Measurements from ENCODE around the gene RAI14. TPM values are rescaled to one million over a fixed set of nuclear protein-coding genes. Genes with fewer than 3 reads are reported as not detected.

Gene RAI14
- total RNA-seq, 1 donor from 2014 or later = 307 TPM

DNA sequence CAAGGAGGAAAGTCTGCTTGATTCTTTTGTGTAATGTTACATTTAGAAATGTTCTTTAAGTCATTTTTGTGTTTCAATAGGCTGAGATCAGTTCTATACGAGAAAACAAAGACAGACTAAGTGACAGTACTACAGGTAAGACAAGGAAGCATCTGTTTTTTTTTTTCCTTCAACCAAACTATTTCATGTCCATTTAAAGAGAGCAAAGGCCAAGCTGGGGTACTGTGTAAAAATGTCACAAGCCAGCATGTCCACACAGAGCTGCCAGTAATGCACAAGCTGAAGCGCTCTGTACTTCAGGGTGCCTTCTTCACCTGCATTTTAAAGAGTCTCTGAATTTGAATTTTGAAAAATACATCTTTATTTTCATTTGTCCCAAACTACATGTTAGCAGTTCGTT is 162.6 kb downstream of the RAI14 start:
- Histone ChIP-seq H3K4me1 (ENCODE audit: insufficient read depth, low read length) (peaks cover 4% of the 10 kb centered on the region), H3K36me3 (ENCODE audit: insufficient read depth, low read length) (peaks cover 58% of the 10 kb centered on the region), H3K79me2 (ENCODE audit: insufficient read depth, low read length) (peaks cover 2% of the 10 kb centered on the region), H3K27ac (ENCODE audit: low read depth, low read length) (no peak overlapping the region), H2AFZ (ENCODE audit: low read depth, low read length) (no peak overlapping the region), H3K9ac (ENCODE audit: low read length) (no peak overlapping the region), H3K4me2 (ENCODE audit: low read length) (no peak overlapping the region), H4K20me1 (ENCODE audit: insufficient read depth, low read length) (peaks cover 13% of the 10 kb centered on the region), H3K27me3 (ENCODE audit: insufficient read depth, low read length) (no peaks in the 10 kb centered on the region), H3K9me3 (ENCODE audit: insufficient read depth, low read depth, low read length) (no peaks in the 10 kb centered on the region), H3K4me3 (ENCODE audit: insufficient read depth, low read depth, low read length) (no peak overlapping the region)
- no peak for TF ChIP-seq EZH2 (IDR thresholded peaks at IDR 0.05; ENCODE audit: insufficient read depth, low read length)
- no peak for TF ChIP-seq CTCF (IDR thresholded peaks at IDR 0.05; ENCODE audit: insufficient read depth, low read depth, low read length)
- Mint-ChIP-seq H3K9me3 (ENCODE audit: unreplicated experiment) (no peaks in the 10 kb centered on the region), H3K27me3 (ENCODE audit: low read depth, unreplicated experiment) (no peaks in the 10 kb centered on the region), H3K36me3 (ENCODE audit: low read depth, unreplicated experiment) (peaks cover 16% of the 10 kb centered on the region), H3K27ac (ENCODE audit: unreplicated experiment) (no peak overlapping the region), H3K4me1 (ENCODE audit: low read depth, unreplicated experiment) (peaks cover 17% of the 10 kb centered on the region), H3K4me3 (ENCODE audit: unreplicated experiment) (no peak overlapping the region)
- FAIRE-seq (no peak), DNase-seq (ENCODE audit: low read depth) (no peak)

DNA sequence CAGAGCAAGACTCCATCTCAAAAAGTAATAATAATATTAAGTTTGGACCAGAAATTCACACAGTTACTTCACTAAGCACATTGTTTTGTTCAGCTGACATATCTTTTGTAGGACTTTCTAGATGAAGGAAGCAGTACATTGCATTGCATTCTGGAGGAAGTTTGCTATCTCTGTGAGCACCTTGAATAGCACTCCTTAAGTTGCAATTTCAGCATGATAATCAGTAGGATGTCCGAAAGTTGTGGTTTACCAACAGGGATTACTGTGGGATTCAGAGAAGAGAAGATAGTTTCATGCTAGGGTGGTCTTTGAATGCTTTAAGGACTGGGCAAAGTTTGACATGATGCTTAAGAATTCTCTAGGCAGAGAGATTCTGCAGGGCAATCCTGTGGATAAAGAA is 164.5 kb downstream of the RAI14 start:
- Histone ChIP-seq H3K4me3 (ENCODE audit: insufficient read depth, low read depth, low read length) (no peak overlapping the region), H3K9me3 (ENCODE audit: insufficient read depth, low read depth, low read length) (no peaks in the 10 kb centered on the region), H3K9ac (ENCODE audit: low read length) (no peak overlapping the region), H3K27ac (ENCODE audit: low read depth, low read length) (no peak overlapping the region), H3K4me2 (ENCODE audit: low read length) (no peak overlapping the region), H4K20me1 (ENCODE audit: insufficient read depth, low read length) (peaks cover 17% of the 10 kb centered on the region), H3K27me3 (ENCODE audit: insufficient read depth, low read length) (no peaks in the 10 kb centered on the region), H2AFZ (ENCODE audit: low read depth, low read length) (no peak overlapping the region), H3K79me2 (ENCODE audit: insufficient read depth, low read length) (peaks cover 4% of the 10 kb centered on the region), H3K36me3 (ENCODE audit: insufficient read depth, low read length) (peaks cover 60% of the 10 kb centered on the region), H3K4me1 (ENCODE audit: insufficient read depth, low read length) (peaks cover 4% of the 10 kb centered on the region)
- no peak for FAIRE-seq
- H3K4me1 Mint-ChIP-seq (ENCODE audit: low read depth, unreplicated experiment) = peaks cover 17% of the 10 kb centered on the region
- no peak overlapping the region for H3K4me3 Mint-ChIP-seq (ENCODE audit: unreplicated experiment)
- no peaks in the 10 kb centered on the region for H3K9me3 Mint-ChIP-seq (ENCODE audit: unreplicated experiment)
- no peaks in the 10 kb centered on the region for H3K27me3 Mint-ChIP-seq (ENCODE audit: low read depth, unreplicated experiment)
- DNase-seq (ENCODE audit: low read depth) = no peak
- H3K27ac Mint-ChIP-seq (ENCODE audit: unreplicated experiment) = peak overlapping the region; percentile 26
- H3K36me3 Mint-ChIP-seq (ENCODE audit: low read depth, unreplicated experiment) = peaks cover 32% of the 10 kb centered on the region
- TF ChIP-seq CTCF (IDR thresholded peaks at IDR 0.05; ENCODE audit: insufficient read depth, low read depth, low read length) (no peak), EZH2 (IDR thresholded peaks at IDR 0.05; ENCODE audit: insufficient read depth, low read length) (no peak)

DNA sequence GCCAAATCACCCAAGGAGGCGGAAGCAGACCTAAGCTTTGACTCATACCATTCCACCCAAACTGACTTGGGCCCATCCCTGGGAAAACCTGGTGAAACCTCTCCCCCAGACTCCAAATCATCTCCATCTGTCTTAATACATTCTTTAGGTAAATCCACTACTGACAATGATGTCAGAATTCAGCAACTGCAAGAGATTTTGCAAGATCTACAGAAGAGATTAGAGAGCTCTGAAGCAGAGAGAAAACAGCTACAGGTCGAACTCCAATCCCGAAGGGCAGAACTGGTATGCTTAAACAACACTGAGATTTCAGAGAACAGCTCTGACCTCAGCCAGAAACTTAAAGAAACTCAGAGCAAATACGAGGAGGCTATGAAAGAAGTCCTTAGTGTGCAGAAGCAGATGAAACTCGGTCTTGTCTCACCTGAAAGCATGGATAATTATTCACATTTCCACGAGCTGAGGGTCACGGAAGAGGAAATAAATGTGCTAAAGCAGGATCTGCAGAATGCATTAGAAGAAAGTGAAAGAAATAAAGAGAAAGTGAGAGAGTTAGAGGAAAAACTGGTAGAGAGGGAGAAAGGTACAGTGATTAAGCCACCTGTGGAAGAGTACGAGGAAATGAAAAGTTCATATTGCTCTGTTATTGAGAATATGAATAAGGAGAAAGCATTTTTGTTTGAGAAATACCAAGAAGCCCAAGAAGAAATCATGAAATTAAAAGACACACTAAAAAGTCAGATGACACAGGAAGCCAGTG is 167.0 kb downstream of the RAI14 start:
- Histone ChIP-seq H3K4me2 (ENCODE audit: low read length) (no peak overlapping the region), H2AFZ (ENCODE audit: low read depth, low read length) (no peak overlapping the region), H3K9ac (ENCODE audit: low read length) (no peak overlapping the region), H3K4me3 (ENCODE audit: insufficient read depth, low read depth, low read length) (no peak overlapping the region), H4K20me1 (ENCODE audit: insufficient read depth, low read length) (peaks cover 22% of the 10 kb centered on the region), H3K27me3 (ENCODE audit: insufficient read depth, low read length) (no peaks in the 10 kb centered on the region), H3K27ac (ENCODE audit: low read depth, low read length) (no peak overlapping the region), H3K36me3 (ENCODE audit: insufficient read depth, low read length) (peaks cover 76% of the 10 kb centered on the region), H3K9me3 (ENCODE audit: insufficient read depth, low read depth, low read length) (no peaks in the 10 kb centered on the region), H3K4me1 (ENCODE audit: insufficient read depth, low read length) (no peaks in the 10 kb centered on the region), H3K79me2 (ENCODE audit: insufficient read depth, low read length) (peaks cover 19% of the 10 kb centered on the region)
- peaks cover 53% of the 10 kb centered on the region for H3K36me3 Mint-ChIP-seq (ENCODE audit: low read depth, unreplicated experiment)
- no peaks in the 10 kb centered on the region for H3K9me3 Mint-ChIP-seq (ENCODE audit: unreplicated experiment)
- peak overlapping the region; percentile 13 for H3K27ac Mint-ChIP-seq (ENCODE audit: unreplicated experiment)
- no peaks in the 10 kb centered on the region for H3K27me3 Mint-ChIP-seq (ENCODE audit: low read depth, unreplicated experiment)
- no peak for FAIRE-seq
- TF ChIP-seq CTCF (IDR thresholded peaks at IDR 0.05; ENCODE audit: insufficient read depth, low read depth, low read length) (no peak), EZH2 (IDR thresholded peaks at IDR 0.05; ENCODE audit: insufficient read depth, low read length) (no peak)
- no peak for DNase-seq (ENCODE audit: low read depth)
- H3K4me3 Mint-ChIP-seq (ENCODE audit: unreplicated experiment) = no peak overlapping the region
- peaks cover 14% of the 10 kb centered on the region for H3K4me1 Mint-ChIP-seq (ENCODE audit: low read depth, unreplicated experiment)

Measured in astrocyte (in vitro differentiated cells and primary cell).